ENCODE measurements around the gene TNNT3. TPM values are rescaled to one million over a fixed set of nuclear protein-coding genes. Genes with fewer than 3 reads are reported as not detected.

The TNNT3 gene
- polyA plus RNA-seq, 3 donors, result 9.7 to 12.5 (median 10.5) TPM

Other genes starting within 250 kb of the TNNT3 start
- not detected for gene KRTAP5-6, start 222.5 kb upstream of the TNNT3 start, polyA plus RNA-seq (ENCODE audit: insufficient read length in 3 of 3)
- under 1 TPM; 0.19 to 0.34 (median 0.31) TPM for gene IFITM10, start 169.1 kb upstream of the TNNT3 start, polyA plus RNA-seq (ENCODE audit: insufficient read length in 3 of 3)
- 100 to 1,000 TPM; 226 to 268 (median 263) TPM for gene CTSD, start 155.8 kb upstream of the TNNT3 start, polyA plus RNA-seq (ENCODE audit: insufficient read length in 3 of 3)
- under 1 TPM; 0.24 to 0.40 (median 0.34) TPM for gene SYT8, start 84.7 kb upstream of the TNNT3 start, polyA plus RNA-seq (ENCODE audit: insufficient read length in 3 of 3)
- 1 to 10 TPM in 1 of 3 donors, under 1 TPM in 1, not detected in 1; 0.32 to 6.6 TPM for gene TNNI2, start 80.7 kb upstream of the TNNT3 start, polyA plus RNA-seq (ENCODE audit: insufficient read length in 3 of 3)
- gene LSP1, start 66.6 kb upstream of the TNNT3 start, polyA plus RNA-seq (ENCODE audit: insufficient read length in 3 of 3), result 1 to 10 TPM; 4.8 to 7.2 (median 6.4) TPM
- gene PRR33, start 27.8 kb upstream of the TNNT3 start, polyA plus RNA-seq (ENCODE audit: insufficient read length in 3 of 3), result under 1 TPM in 2 of 3 donors, not detected in 1; 0.11 to 0.25 TPM
- gene MRPL23, start 27.6 kb downstream of the TNNT3 start, polyA plus RNA-seq (ENCODE audit: insufficient read length in 3 of 3), result 10 to 100 TPM; 51.8 to 80.0 (median 53.8) TPM
- 1,000 to 10,000 TPM; 1,758 to 3,714 (median 3,084) TPM for gene H19, start 78.1 kb downstream of the TNNT3 start, polyA plus RNA-seq (ENCODE audit: insufficient read length in 3 of 3)
- gene IGF2, start 219.7 kb downstream of the TNNT3 start, polyA plus RNA-seq (ENCODE audit: insufficient read length in 3 of 3), result 100 to 1,000 TPM; 615 to 954 (median 884) TPM
- gene INS, start 241.5 kb downstream of the TNNT3 start, polyA plus RNA-seq (ENCODE audit: insufficient read length in 3 of 3), result not detected

All from renal pelvis (tissue), 3 donors.